IPS-NIHi11 (cell line): ENCODE measurements around the gene BRD3OS.
"Not testable (repeated sequence)": the region's sequence is repeated elsewhere in the genome, so short reads cannot be mapped to it uniquely, and the experiment has no call there.

ENCODE experiments used
- DNase-seq: peaks from one replicate; pipeline ENCODE4 v3.0.0; 2012; ENCODE audit warnings: mixed read lengths, low spot score

BRD3OS gene

GRCh38 chr9:134063571-134064450 lies 38.5 kb downstream of the BRD3OS start:
- DNase-seq, result peak; percentile 1

- peak; percentile 4 for DNase-seq
Measured at GRCh38 chr9:134064711-134065110, 39.4 kb downstream of the BRD3OS start.

- DNase-seq, result peak; percentile 23
Measured at GRCh38 chr9:134065612-134066419, 40.5 kb downstream of the BRD3OS start.

- DNase-seq, result peak; percentile 19
Measured at GRCh38 chr9:134066526-134066912, 41.2 kb downstream of the BRD3OS start.

- peak; percentile 79 for DNase-seq
Measured at GRCh38 chr9:134066913-134067851, 41.9 kb downstream of the BRD3OS start.

GRCh38 chr9:134067904-134068743 lies 42.8 kb downstream of the BRD3OS start, which contains the start of gene BRD3:
TSS of gene BRD3 (minus strand) at chr9:134068026. CDS start at chr9:134053477, 14,549 bp downstream.
- peak; percentile 98 for DNase-seq

GRCh38 chr9:134068744-134069479 lies 43.6 kb downstream of the BRD3OS start:
- no peak for DNase-seq

GRCh38 chr9:134069480-134070399 lies 44.5 kb downstream of the BRD3OS start:
- no peak for DNase-seq

- no peak for DNase-seq
Measured at GRCh38 chr9:134071149-134071548, 45.9 kb downstream of the BRD3OS start.

GRCh38 chr9:134072683-134073082 lies 47.4 kb downstream of the BRD3OS start:
- DNase-seq, result not testable (repeated sequence)

- no peak for DNase-seq
Measured at GRCh38 chr9:134073500-134073899, 48.2 kb downstream of the BRD3OS start.

GRCh38 chr9:134075689-134076088 lies 50.4 kb downstream of the BRD3OS start:
- not testable (repeated sequence) for DNase-seq

GRCh38 chr9:134076644-134077043 lies 51.4 kb downstream of the BRD3OS start:
- DNase-seq, result no peak
